Stimulated activated CD4-positive, alpha-beta T cell treated with anti-CD3 and anti-CD28 coated beads, Interleukin-1b, Interleukin-23, amount 100 ng/mL, for 1 hour (primary cell): ENCODE measurements around the gene TYW5.

Experiments
- DNase-seq, 2 donors: peaks; one replicate each; pipeline ENCODE4 v3.0.0-alpha.2; 2020; ENCODE audit warnings: low read depth in 2 of 2

The TYW5 gene

DNA sequence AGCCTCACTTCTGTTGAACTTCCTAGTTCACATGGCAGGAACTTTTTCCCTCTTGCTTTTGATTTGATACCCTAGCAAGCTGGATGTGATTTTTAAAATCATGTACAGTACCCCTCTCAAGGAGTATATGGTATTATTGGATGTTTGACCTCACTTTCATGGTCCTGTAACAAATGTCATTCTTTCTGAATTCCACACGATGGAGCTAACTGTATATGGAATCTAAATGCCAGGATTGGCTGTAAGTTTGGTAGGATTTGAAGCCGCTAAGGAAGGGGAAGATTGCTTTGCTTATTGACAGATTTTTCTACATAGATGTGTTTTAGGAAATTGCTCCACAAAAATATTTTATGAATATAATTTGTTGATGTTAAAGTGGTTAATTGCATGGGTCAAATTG, 18.4 kb upstream of the TYW5 start:
- no peak for DNase-seq

DNA sequence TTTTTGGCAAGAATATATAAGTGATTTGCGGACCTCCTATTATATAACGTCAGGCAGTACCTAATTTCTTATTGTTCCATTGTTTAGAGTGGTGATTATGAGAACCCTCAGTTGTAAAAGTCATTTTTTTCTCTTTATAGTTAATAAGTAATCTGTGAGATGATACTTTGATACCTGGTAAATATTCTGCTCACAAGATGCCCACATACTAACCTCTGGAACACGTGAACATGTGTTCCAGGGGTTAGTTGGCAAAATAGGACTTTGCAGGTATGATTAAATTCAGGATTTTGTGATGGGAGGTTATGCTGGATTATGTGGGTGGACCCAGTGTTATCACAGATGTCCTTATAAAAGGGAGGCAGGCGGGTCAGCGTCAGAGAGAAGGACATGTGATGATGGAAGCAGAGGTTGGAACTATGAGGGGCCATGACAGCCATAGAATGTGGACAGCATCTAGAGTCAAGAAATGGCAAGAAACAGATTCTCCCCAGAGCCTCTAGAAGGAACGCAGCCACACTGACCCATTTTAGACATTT, 16.9 kb upstream of the TYW5 start:
- DNase-seq, result no peak

DNA sequence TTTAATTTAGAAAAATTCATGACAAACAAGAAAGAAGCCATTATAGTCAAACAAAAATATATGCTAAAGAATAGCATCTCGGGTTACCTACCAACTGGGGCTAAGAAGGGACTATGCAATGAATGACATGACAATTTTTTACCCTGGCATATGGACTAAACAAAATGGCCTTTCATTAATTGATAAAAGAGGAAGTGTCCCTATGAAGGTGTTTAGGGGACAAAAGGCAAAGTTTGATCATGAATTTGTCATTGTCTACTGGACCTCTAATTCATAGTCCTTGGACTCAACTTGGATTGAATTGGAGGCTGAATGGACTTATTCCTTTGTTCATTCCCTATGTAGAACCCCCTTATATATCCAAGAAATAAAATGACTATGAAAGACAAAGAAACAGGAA, 12.8 kb upstream of the TYW5 start:
- DNase-seq, result no peak

DNA sequence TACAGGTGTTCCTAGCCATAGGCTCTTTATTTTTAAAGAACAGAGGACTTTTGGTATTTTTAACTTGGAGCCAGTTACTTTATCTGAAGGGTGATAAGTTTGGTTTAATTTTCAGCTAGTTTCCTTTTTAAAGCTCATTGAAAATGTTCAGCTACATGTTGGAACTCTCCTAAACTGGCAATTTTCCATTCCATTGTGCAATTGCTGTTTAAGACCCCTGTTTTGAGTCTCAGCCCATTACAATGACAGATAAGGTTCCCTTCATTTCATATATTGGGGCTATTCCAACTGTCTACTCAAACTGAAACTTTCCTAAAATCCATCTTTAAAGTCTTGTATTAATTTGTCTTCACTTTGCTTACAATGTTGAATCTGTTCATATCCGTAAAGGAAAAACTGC, 11.7 kb upstream of the TYW5 start:
- no peak for DNase-seq

DNA sequence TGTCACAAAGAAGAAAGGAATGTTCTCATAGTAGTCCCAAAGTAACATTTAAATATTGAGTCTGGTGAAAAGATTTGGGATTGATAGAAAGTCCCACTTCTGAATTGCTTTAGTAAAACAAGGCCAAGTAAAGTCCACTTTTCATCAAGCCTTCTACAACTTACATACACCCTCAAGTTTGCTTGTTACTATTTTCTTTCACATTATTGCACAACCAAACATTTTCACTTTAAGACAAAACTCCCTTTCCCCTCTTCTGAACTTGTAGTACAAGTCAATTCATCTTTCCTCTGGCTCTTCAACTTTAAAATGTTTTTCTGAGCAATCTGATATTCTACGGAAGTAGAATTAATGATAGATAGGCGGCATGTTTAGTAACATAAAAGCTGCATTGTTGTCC, 11.1 kb upstream of the TYW5 start:
- no peak for DNase-seq

DNA sequence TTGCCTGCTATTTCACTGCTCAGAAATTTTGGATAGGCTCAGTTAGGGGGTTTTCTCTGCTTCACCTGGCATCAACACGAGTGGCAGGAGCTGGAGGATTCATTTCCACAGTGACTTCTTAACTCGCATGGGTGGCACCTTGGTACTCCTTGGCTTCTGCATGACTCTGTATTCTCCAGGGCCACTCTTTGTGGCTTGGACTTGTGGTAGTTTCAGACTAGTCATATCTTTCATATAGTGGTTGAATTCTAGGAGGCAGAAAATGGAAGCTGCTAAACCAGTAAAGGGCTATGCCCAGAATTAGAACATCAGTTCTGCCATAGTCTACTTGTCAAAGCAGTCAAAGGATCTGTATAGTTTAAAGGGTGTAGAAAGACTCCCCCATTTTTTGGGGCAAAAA, 6.9 kb upstream of the TYW5 start:
- no peak for DNase-seq

DNA sequence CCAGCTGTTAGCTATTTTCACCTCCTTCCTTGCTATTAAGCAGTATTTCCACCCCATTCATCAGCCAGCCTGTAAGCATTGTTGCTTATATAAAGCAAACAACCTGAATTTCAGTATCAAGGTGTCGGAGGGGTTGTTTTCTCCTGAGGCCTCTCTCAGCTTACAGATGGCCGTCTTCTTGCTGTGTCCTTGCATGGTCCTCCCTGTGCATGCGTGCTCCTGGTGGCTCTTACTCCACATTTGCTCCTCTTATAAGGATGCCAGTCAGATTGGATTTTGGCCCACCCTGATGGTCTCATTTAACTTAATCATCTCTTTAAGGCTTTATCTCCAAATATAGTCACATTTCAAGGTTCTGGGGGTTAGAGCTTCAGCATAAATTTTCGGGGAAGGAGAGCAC, 2.7 kb upstream of the TYW5 start:
- DNase-seq, result no peak

DNA sequence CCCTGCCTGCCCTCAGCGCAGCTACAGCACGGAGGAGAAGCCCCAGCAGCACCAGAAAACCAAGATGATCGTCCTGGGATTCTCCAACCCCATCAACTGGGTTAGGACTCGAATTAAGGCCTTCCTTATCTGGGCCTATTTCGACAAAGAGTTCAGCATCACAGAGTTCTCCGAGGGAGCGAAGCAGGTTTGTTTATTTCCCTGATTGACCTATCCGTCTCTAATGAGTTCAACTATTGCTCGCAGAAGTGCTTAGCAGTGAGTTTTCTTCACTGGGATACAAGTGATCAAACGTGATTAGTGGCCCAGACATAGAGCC, 730 bp upstream of the TYW5 start:
- DNase-seq, result no peak

DNA sequence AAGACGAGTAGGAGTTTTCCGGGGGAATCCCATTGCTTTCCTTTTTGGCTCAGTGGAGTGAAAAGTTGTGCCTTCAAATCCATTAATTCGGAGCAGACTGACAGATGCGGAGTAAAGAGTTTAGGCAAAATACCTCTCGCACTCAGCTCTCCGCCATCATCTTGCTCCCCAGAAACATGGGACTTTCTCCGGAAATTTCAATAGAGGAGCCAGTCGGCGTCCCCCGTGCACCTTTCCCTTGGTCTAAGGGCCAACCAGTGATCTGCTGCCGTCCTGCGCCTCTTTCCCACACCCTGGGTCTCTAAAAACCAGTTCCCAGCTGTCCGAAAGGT, 318 bp downstream of the TYW5 start:
- DNase-seq, result no peak

DNA sequence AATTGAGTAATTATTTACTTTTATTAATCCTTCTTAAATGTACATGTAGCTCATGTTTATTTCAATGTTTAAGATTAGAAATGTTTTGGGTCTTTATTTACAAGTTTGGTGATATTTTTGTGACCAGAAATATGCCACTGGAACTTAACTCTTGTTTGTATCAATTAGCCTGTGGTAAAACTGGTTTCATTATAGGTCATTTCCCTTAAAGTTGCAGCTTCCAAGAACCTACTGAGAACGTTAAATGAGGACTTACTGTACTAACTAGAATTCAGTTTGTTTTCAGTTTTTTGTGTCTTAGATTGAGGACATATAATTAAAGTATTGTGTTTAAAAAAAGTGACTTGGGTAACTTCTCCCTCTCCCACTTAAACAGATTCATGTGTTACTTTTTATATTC, 4.3 kb downstream of the TYW5 start:
- no peak for DNase-seq

DNA sequence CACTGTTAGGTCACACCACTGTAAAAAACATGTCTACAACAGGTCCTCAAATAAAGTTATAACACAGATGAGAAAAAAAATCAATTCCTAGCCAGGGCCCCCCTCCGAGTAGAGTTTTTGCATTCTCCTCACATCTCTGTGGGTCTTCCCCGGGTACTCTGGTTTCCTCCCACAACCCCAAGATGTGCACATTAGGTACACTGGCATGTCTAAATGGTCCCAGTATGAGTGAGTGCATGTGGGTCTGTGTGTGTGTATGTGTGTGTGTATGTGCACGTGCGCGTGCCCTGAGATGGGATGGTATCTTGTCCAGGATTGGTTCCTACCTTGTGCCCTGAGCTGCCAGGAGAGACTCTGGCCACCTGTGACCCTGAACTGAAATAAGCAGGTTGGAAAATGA, 4.9 kb downstream of the TYW5 start:
- no peak for DNase-seq

DNA sequence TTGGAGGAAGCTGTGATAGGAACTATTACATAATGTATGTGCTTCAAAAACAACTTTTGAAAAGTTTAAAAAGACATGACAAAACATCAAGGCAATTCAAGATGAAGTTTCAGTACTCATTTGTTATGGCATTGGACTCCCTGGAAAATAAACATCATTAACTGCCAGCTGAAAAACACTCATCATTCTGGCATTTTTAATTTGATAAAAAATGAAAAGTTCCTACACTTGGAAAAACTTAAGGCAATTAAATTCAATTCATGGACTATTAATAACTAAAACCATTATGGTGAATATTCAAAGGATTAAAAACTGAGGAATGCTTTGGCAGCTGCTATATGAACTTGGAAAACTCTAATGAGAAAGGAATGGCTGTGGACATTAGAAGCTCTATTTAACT, 8.5 kb downstream of the TYW5 start:
- no peak for DNase-seq

DNA sequence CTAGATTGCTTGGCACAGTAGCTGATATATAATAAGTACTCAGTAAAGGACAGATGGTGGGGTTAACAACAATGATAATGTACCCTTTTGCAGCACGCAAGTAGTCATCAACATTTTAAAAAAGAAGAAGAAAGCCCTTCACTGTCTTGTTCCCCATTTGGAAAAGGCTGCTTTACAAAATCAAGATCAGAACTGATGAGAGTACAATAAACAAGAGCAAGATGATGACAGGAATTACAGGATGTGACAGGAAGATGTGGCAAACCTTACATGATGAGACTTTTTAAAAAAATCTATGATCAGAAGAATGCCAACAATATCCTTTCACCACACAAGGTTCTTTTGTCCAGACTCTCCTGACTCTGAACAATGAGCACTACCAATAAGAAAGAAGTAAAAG, 9.1 kb downstream of the TYW5 start:
- no peak for DNase-seq

DNA sequence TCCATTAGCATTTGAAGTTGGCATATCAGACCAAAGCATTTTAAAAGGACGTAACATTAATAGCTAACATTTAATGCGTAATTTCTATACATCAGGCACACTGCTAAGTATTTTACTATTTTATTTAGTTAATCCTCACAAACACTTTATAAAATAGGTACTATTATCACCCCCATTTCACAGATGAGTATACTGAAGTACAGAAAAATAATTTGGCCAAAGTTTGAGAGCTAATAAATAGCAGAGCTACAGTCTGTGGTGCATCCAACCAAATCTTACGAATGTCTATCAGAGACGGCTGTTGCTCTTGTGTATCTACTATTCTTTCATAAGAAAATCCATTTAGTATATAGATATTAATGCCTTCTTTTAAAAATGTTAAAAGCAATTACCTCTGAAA, 11.9 kb downstream of the TYW5 start:
- DNase-seq, result no peak

DNA sequence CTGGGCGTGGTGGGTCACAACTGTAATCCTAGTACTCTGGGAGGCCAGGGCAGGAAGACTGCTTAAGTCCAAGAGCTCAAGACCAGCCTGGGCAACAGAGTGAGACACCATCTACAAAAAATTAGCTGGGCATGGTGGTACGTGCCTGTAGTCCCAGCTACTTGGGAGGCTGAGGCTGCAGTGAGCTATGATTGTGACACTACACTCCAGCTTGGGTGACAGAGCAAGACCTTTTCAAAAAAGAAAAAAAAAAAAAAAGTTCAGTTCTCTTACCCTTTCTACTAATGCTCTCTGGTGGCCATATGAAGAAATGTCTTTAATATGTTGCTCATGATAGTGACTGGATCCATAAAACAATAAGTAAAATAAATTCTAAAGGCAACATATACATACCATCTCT, 14.9 kb downstream of the TYW5 start:
- no peak for DNase-seq

DNA sequence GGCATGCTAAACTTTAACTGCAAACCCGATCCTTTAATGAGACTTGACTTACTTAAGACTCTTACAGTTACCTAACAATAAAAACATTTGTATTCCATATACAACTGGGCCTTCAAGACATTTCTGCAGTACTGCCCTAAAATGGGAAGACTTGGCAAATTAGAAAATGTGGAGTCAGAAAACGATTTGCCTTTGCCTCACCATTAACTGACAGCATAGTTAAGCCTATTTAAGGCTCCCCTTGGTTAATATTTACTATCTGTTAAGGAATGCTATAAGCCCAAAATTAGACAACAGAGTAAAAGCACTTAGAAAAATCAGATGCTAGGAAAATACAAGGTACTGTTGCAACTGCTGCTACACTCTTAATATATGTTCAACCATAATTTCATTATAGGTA, 18.7 kb downstream of the TYW5 start:
- no peak for DNase-seq

DNA sequence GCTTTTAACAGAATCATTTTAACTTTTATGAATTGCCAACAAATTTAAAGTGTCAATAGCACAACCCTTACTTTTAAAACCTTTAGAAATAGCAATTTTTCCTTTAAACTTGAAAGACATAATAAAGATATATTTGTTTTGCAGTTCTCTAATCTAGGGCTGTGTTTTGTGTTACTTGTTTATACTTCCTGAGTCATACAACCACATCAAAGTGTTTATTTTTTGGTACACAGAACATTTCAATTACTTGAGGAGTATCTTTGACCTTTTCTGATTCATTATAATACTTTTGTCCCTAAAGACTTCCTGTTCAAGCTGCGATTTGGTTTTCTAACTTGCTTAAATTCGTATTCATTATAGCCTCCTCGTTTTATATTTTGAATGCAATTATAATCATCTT, 21.8 kb downstream of the TYW5 start:
- no peak for DNase-seq

DNA sequence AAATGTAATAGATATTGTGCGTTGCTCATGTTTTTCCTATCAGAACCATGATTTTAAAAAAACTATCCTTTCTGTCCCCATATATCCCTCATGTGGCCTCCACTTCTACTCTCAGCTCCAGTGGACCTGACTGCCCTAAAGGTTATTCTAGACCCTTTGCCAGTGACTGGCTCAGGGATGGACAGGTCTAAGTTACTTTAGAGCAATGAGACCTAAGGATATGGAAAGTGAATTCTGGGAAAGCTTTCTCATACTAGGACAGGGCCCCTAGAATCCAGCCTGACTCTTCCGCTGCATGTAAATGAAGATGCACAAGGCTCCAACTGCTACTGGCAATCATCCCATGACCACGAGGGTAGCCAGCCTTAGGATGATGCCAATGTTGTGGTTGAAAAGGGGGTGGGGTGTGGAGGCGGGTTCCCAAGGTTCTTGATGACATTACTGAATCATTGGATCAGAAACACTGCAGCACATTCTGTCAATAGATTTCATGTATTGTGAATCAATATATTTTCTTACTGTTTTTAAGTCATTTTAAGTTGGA, 22.9 kb downstream of the TYW5 start:
- no peak for DNase-seq

DNA sequence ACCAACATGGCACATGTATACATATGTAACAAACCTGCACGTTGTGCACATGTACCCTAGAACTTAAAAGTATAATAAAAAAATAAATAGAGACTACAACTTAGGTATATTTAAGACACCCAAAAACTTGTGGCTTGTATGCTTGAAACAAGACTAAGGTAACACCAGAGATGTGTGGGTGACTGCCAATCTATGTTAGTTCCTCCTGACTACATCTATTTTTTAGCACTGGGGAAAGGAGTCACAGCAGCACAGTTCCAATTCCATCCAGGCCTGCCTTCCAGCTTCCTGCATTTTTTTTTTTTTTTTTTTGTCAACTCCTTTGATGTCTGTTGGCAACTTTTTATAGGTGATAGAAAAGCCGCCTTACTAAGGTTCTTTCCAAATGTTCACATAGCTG, 26.0 kb downstream of the TYW5 start:
- no peak for DNase-seq

DNA sequence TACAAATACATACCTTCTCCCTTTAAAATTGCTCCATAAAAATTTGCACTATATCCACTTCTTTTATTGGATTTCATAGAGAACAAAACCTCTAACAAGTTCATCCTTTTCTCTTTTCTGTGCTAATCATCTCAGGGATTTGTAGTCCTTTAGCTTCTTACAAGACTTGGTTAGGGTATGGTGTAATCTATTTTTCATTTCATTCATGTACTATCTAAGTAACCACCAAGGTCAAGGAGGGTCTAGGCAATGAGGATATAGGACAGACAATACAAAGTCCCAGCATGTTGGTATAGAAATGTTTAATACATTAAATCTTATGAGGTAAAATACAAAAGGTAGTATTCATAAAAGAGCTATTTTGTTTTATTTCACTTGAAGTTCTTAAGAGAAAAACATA, 26.7 kb downstream of the TYW5 start:
- DNase-seq, result no peak

DNA sequence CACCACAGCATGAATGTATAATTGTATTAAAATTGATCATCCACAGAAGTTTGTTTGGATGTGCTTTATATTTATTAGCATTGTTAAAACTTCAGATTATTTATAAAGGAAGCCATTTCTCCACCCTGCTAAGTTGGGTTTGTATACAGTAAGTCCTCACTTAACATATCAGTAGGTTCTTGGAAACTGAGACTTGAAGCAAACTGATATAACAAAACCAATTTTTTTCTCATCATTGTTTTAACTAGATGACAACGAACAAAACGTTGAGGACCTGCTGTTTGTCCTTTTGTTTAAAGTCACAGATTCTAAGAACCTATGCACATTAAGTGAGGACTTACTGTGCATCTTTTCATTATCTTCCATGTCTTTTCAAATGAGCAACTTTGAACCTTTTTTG, 27.1 kb downstream of the TYW5 start:
- no peak for DNase-seq

DNA sequence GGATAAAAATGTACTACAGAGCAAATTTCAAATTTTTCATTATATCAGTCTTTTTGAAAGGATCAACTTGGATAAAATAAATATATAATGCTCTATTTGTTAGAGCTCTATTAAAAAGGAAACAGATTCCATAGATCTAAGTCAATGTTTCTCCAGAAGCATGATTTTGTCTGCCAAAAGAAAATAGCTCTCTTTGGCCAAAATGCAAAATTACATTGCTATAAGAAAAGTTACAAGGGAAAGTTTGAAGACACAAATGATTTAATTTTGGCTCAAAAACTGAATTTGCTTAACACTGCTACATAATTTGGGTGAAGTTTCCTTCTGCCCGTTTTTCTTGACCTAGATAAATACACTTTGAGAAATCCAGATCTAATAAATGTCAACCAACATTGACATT, 28.5 kb downstream of the TYW5 start:
- no peak for DNase-seq

DNA sequence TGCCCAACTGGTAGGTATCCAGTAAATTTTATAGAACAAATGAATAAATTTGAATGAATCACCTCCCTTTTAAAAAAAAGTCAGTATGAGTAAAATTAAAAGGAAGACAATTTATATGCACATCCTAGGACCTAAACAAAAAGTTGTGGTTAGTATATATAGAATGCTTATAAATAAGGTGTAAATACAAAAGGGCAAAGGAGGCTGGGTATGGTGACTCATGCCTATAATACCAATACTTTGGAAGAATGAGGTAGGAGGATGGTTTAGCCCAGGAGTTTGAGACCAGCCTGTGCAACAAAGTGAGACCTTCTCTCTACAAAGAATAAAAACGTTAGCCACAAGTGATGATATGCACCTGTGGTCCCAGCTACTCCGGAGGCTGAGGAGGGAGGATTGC, 31.4 kb downstream of the TYW5 start:
- DNase-seq, result no peak

DNA sequence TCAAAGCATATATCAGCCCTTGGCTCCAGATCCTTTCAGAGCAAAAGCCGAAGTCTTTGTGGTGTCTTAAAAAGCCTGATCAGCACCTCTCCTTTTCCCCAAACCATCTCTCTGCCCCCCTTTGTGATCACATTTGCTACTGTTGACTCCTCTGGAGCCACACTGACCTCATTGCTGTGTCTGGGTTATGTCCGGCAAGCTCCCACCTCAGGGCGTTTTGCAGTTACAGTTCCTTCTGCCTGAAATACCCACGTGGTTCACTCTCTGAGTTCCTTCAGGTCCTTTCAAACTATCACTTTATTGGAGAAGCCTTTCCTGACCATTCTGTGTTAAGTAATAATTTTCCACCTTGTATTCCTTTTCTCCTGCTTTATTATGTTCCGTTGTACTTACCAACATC, 32.4 kb downstream of the TYW5 start:
- DNase-seq, result no peak

DNA sequence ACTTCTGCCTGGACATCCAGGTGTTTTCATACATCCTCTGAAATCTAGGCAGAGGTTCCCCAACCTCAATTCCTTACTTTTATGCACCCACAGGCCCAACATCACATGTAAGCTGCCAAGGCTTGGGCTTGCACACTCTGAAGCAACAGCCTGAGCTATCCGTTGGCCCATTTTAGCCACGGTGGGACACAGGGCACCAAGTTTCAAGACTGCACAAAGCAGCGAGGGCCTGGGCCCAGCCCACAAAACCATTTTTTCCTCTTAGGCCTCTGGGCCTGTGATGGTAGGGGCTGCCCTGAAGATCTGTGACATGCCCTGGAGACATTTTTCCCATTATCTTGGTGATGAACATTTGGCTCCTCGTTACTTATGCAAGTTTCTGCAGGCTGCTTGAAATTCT, 38.3 kb downstream of the TYW5 start:
- DNase-seq, result no peak
